C4-2B (cell line): ENCODE results near the gene IFNG.

Experiments used
- H3K27ac ChIP-seq: fragments of 450-650 bp; 2 replicates; pipeline ENCODE4 v1.5.1; 2017
- CTCF ChIP-seq: fragments of 450-650 bp; conservative IDR thresholded peaks from 2 replicates; pipeline ENCODE4 v1.5.1; 2017; ENCODE audit warnings: mild to moderate bottlenecking
- ZFX ChIP-seq: fragments of 450-650 bp; IDR thresholded peaks from 2 replicates; pipeline ENCODE4 v1.6.1; 2017

IFNG gene

GRCh38 chr12:68198507-68199086 lies 39.1 kb upstream of the IFNG start:
- no peak for TF ChIP-seq CTCF
- no peak for TF ChIP-seq ZFX

GRCh38 chr12:68190301-68190700 lies 30.8 kb upstream of the IFNG start:
- no peak overlapping the region for H3K27ac ChIP-seq
- TF ChIP-seq ZFX (no peak), CTCF (no peak)

More at GRCh38 chr12:68198507-68199086, 39.1 kb upstream of the IFNG start:
- H3K27ac ChIP-seq: no peak overlapping the region

- TF ChIP-seq ZFX (no peak), CTCF (no peak)
- H3K27ac ChIP-seq: no peak overlapping the region
These were observed 30.3 kb upstream of the IFNG start for GRCh38 chr12:68189821-68190242.

GRCh38 chr12:68185598-68185997 lies 26.1 kb upstream of the IFNG start:
- TF ChIP-seq CTCF: no peak
- no peak overlapping the region for H3K27ac ChIP-seq

GRCh38 chr12:68180792-68181744 lies 21.5 kb upstream of the IFNG start:
- TF ChIP-seq ZFX (no peak), CTCF (no peak)
- no peak overlapping the region for H3K27ac ChIP-seq

GRCh38 chr12:68178774-68179439 lies 19.4 kb upstream of the IFNG start:
- H3K27ac ChIP-seq: no peak overlapping the region
- TF ChIP-seq CTCF (no peak), ZFX (no peak)

GRCh38 chr12:68178184-68178583 lies 18.6 kb upstream of the IFNG start:
- no peak overlapping the region for H3K27ac ChIP-seq
- TF ChIP-seq CTCF (no peak), ZFX (no peak)
